NCI-H524 treated with DMSO at 0.1 percent for 48 hours (cell line): Measurements from ENCODE around the gene SF3A1.

Source experiments
- DNase-seq: peaks from one replicate; lab custom pipeline; 2025; lab: John Stamatoyannopoulos, UW

The SF3A1 gene

GRCh38 chr22:30325065-30325720, 31.5 kb downstream of the SF3A1 start:
- no peak for DNase-seq

GRCh38 chr22:30324014-30324730, 32.5 kb downstream of the SF3A1 start:
- DNase-seq, result no peak

- DNase-seq, result no peak
Observed at GRCh38 chr22:30323246-30323645, 33.4 kb downstream of the SF3A1 start.

GRCh38 chr22:30321461-30321860, 35.2 kb downstream of the SF3A1 start:
- DNase-seq, result no peak

- no peak for DNase-seq
Observed at GRCh38 chr22:30320021-30320556, 36.6 kb downstream of the SF3A1 start.

GRCh38 chr22:30318799-30319419, 37.8 kb downstream of the SF3A1 start:
- DNase-seq, result no peak

- no peak for DNase-seq
Observed at GRCh38 chr22:30317778-30318177, 38.9 kb downstream of the SF3A1 start.

- no peak for DNase-seq
Observed at GRCh38 chr22:30315962-30316576, 40.6 kb downstream of the SF3A1 start.

GRCh38 chr22:30314915-30315314, 41.8 kb downstream of the SF3A1 start:
- DNase-seq, result no peak

GRCh38 chr22:30313527-30314363, 42.9 kb downstream of the SF3A1 start:
- no peak for DNase-seq

GRCh38 chr22:30312053-30312452, 44.6 kb downstream of the SF3A1 start:
- no peak for DNase-seq

GRCh38 chr22:30310881-30311771, 45.6 kb downstream of the SF3A1 start:
- no peak for DNase-seq

- DNase-seq, result no peak
Observed at GRCh38 chr22:30309951-30310741, 46.5 kb downstream of the SF3A1 start.

- DNase-seq, result no peak
Observed at GRCh38 chr22:30308518-30309230, 48.0 kb downstream of the SF3A1 start.

- DNase-seq, result no peak
Observed at GRCh38 chr22:30308093-30308492, 48.6 kb downstream of the SF3A1 start.

GRCh38 chr22:30307041-30307574, 49.6 kb downstream of the SF3A1 start:
- no peak for DNase-seq

- no peak for DNase-seq
Observed at GRCh38 chr22:30306627-30307011, 50.1 kb downstream of the SF3A1 start.

GRCh38 chr22:30305906-30306626, 50.6 kb downstream of the SF3A1 start:
- no peak for DNase-seq
